Osteoblast (primary cell): ENCODE measurements around the gene TIMM17A. TPM values are rescaled to one million over a fixed set of nuclear protein-coding genes. Genes with fewer than 3 reads are reported as not detected.

Experiments
- DNase-seq: peaks from one replicate; pipeline ENCODE4 v3.0.0; 2011; ENCODE audit warnings: low spot score, mixed read lengths; ENCODE audit not compliant: insufficient read length; ENCODE audit errors: missing footprints
- H2AFZ ChIP-seq: 2 replicates; pipeline ENCODE4 v1.6.0; 2011; ENCODE audit warnings: mild to moderate bottlenecking, low read length
- H3K27ac ChIP-seq: 2 replicates; pipeline ENCODE4 v1.5.1; 2011; ENCODE audit warnings: mild to moderate bottlenecking, low read depth, low read length, moderate library complexity
- H3K27me3 ChIP-seq: 2 replicates; pipeline ENCODE4 v1.6.0; 2012; ENCODE audit warnings: mild to moderate bottlenecking, control low read depth, inconsistent platforms, low read length, moderate library complexity; ENCODE audit not compliant: insufficient read depth
- H3K36me3 ChIP-seq: 2 replicates; pipeline ENCODE4 v1.5.1; 2011; ENCODE audit warnings: mild to moderate bottlenecking, low read length, control low read depth, moderate library complexity; ENCODE audit not compliant: insufficient read depth
- H3K4me1 ChIP-seq: 2 replicates; pipeline ENCODE4 v1.5.1; 2011; ENCODE audit warnings: mild to moderate bottlenecking, low read length, control low read depth, moderate library complexity; ENCODE audit not compliant: insufficient read depth
- H3K4me2 ChIP-seq: 2 replicates; pipeline ENCODE4 v1.6.0; 2011; ENCODE audit warnings: mild to moderate bottlenecking, low read length; ENCODE audit not compliant: insufficient read depth
- H3K4me3 ChIP-seq: fragments of 200-600 bp; sonication (generic); 3 replicates; pipeline ENCODE4 v1.5.1; 2012; ENCODE audit warnings: mild to moderate bottlenecking, low read length, inconsistent platforms; ENCODE audit not compliant: insufficient read depth
- H3K79me2 ChIP-seq: 2 replicates; pipeline ENCODE4 v1.6.0; 2012; ENCODE audit warnings: mild to moderate bottlenecking, low read length, control low read depth, inconsistent platforms; ENCODE audit not compliant: insufficient read depth
- H3K9me3 ChIP-seq: 2 replicates; pipeline ENCODE4 v1.5.1; 2011; ENCODE audit warnings: low read depth, low read length, control low read depth
- H4K20me1 ChIP-seq: 2 replicates; pipeline ENCODE4 v1.6.0; 2012; ENCODE audit warnings: mild to moderate bottlenecking, low read length, control low read depth; ENCODE audit not compliant: insufficient read depth
- total RNA-seq: library from RNA; depleted of rRNA; stranded (reverse); fragments of >200 nt; gene quantifications from 2 replicates; pipeline ENCODE4 v1.2.3, GENCODE V29; 2012
- TF ChIP-seq, protein P1 (sequence below): IDR thresholded peaks from 2 replicates; pipeline ENCODE4 v1.5.1; 2011; ENCODE audit warnings: mild to moderate bottlenecking, low read depth, low read length, moderate library complexity; ENCODE audit errors: extremely low read depth

TIMM17A gene
- total RNA-seq, 1 donor, result 38.7 TPM

DNA sequence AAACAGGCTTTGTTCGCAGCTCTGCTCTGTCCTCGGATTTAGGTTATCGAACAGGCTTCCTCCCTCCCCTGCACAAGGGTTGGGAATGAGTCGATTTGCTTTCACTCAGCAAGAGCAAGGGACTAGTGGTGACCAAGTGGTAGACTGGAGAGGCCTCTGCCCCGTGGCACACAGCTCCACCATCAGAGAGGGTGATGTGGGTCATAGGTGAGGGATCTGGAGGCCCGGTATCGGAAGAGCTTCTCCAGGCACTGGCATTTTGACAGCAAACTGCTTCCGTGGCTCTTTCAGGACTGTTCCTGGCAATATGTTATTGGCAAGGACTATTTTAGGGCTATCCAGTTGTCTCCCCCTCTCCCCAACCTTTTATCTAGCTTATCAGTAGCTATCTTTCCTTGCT, 52.0 kb downstream of the TIMM17A start:
- no peak overlapping the region for H3K4me2 ChIP-seq
- H4K20me1 ChIP-seq, result no peaks in the 10 kb centered on the region
- no peaks in the 10 kb centered on the region for H3K79me2 ChIP-seq
- no peak for DNase-seq
- no peak overlapping the region for H3K27ac ChIP-seq
- H3K9me3 ChIP-seq, result no peaks in the 10 kb centered on the region
- TF ChIP-seq, protein P1, sequence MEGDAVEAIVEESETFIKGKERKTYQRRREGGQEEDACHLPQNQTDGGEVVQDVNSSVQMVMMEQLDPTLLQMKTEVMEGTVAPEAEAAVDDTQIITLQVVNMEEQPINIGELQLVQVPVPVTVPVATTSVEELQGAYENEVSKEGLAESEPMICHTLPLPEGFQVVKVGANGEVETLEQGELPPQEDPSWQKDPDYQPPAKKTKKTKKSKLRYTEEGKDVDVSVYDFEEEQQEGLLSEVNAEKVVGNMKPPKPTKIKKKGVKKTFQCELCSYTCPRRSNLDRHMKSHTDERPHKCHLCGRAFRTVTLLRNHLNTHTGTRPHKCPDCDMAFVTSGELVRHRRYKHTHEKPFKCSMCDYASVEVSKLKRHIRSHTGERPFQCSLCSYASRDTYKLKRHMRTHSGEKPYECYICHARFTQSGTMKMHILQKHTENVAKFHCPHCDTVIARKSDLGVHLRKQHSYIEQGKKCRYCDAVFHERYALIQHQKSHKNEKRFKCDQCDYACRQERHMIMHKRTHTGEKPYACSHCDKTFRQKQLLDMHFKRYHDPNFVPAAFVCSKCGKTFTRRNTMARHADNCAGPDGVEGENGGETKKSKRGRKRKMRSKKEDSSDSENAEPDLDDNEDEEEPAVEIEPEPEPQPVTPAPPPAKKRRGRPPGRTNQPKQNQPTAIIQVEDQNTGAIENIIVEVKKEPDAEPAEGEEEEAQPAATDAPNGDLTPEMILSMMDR, result no peak
- H3K4me3 ChIP-seq, result no peak overlapping the region
- H3K36me3 ChIP-seq, result peaks cover 34% of the 10 kb centered on the region
- no peaks in the 10 kb centered on the region for H3K4me1 ChIP-seq
- H2AFZ ChIP-seq, result no peak overlapping the region
- H3K27me3 ChIP-seq, result no peaks in the 10 kb centered on the region

DNA sequence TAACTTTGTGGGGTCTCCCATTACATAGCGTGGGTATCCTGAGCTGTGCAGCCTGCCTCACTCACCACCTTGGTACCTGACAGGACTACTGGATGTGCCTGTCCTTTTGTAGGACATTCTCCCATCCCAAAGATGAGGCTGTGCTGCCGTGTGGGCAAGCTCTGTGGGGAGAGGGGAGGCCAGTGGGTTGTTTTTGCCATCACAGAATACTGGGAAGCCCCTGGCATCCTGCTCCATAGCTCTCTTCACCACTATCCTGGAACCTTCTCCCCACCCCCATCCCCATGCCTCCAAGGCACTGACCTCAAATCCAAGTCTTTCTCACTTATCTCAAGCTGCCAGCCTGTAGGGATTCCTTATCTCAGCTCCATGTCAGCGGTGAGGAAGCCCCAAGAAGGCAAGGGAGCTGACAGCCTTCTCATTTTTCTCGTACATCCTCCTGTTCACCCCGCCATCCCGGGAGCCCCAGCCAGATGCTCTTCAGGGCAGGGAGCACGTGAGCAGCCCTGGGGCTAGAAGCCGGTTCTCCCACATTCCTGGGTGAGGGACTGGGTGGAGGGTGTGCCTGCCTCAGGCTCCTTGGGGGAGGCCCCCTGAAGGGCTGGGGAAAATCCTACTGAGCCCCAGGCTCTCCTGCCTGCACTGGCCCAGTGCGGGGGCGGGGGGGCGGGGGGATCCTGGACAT, 52.6 kb downstream of the TIMM17A start:
- Histone ChIP-seq H3K79me2 (no peaks in the 10 kb centered on the region), H2AFZ (no peak overlapping the region), H3K4me1 (no peaks in the 10 kb centered on the region), H3K4me3 (no peak overlapping the region), H3K9me3 (no peaks in the 10 kb centered on the region), H3K36me3 (peaks cover 27% of the 10 kb centered on the region), H4K20me1 (no peaks in the 10 kb centered on the region), H3K4me2 (no peak overlapping the region), H3K27ac (no peak overlapping the region), H3K27me3 (no peaks in the 10 kb centered on the region)
- peak; percentile 80 for DNase-seq
- TF ChIP-seq, protein P1, result no peak

DNA sequence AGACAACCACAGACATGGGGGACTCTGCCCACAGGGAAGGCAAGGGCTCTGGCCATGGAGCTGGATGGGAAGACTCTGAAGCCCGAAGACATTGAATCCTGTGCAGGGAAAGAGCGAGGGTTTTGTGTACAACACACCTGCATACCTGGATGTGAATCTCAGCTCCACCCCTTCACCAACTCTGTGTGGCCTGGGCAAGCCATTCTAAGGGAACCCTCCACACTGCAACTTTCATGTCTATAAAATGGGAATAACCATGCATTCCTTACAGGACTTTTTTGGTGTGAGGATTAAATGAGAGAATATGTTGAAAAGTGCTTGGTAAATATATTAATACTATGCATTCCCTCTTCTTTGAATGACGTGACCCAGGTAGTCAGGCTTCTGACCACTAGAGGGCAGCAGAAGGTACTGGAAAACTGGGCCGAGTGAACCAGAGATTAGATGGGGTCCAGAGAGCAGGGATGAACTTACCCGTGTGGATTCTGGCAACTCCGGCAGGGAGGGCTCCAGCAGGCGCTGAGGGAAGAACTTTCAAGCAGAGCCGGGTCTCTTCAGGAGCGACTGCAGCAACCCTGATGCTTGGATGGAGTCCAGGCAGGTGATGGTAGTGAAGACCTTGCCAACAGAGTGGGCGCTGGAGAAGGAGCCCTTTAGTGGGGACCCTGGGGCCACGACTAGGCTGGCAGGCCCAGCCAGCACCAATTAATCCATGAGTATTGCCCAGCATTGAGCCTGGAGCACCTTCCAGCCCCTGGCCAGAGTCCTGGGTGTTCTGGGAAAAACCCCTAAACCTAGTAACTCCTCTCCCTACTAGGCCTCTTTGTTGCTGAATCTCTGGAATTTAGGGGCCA, 54.2 kb downstream of the TIMM17A start:
- Histone ChIP-seq H3K36me3 (peaks cover 13% of the 10 kb centered on the region), H4K20me1 (no peaks in the 10 kb centered on the region), H3K9me3 (no peaks in the 10 kb centered on the region), H3K4me1 (no peaks in the 10 kb centered on the region), H3K4me2 (no peak overlapping the region), H3K27ac (no peak overlapping the region), H3K79me2 (no peaks in the 10 kb centered on the region), H2AFZ (no peak overlapping the region), H3K27me3 (no peaks in the 10 kb centered on the region), H3K4me3 (no peak overlapping the region)
- DNase-seq, result peak; percentile 98
- TF ChIP-seq, protein P1, result peak; percentile 97
